NCI-H510A (cell line): ENCODE data around the gene ZBTB7C.
A peak's percentile ranks its signal among the peaks of the same experiment; 100 is the strongest.

Experiments
- DNase-seq: peaks from one replicate; lab custom pipeline; 2025; lab: John Stamatoyannopoulos, UW

ZBTB7C gene

DNA sequence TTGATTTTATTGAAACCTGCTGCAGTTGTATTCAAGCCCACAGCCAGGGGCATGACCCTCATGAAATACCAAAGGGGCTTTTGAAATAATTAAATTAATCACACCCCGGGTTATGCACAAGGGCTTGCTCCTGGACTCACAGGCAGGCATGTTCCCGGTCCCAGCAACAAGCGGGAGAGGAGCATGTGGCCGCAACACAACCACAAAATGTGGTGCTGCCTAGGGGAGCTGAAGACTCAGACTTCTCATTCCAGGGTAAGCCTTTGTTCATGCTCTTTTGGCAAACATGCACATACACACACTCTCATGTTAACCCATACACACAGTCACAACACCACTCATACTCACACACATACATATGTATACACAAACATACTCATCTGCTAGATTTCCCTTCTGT, 245.1 kb downstream of the ZBTB7C start:
- DNase-seq: no peak

GRCh38 chr18:48163738-48164115, 245.5 kb downstream of the ZBTB7C start:
- no peak for DNase-seq

DNA sequence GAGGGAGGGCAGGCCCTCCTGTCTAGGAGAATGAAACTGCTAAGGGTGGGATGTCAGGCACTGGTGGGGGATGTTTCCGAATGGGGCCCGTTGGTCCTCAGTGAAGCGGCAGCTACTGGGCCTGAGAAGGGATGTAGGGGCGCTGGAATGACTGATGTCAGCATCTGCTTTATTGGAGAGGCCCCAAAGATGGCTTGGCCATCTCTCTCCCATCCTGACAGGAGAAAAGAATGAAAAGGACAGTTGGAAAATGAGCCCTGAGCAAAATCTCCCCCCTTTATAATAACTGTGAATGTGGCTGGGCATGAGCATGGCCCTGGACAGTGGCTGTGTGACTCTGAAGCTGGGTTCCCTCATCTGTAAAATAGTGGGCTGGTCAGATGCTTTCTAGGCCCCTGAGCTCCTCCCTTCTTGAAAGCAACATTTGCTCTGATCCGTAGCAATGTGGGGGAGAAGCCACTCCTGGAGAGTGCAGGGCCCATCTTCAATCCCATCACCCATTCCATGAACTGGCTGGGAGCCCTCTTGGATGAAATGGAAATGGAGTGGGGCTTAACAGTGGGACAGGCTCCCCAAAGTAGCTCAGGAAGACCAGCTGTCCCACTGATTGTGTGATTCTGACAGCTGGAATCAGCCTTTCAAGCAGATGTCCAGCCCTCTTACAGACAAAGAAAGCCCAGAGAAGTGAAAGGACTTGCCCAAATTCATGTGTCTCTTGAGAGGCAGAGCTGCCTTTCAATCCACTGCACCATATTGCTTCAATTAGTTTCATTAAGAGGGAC, 246.0 kb downstream of the ZBTB7C start:
- DNase-seq: no peak

GRCh38 chr18:48161911-48162698, 247.1 kb downstream of the ZBTB7C start:
- peak; percentile 47 for DNase-seq

DNA sequence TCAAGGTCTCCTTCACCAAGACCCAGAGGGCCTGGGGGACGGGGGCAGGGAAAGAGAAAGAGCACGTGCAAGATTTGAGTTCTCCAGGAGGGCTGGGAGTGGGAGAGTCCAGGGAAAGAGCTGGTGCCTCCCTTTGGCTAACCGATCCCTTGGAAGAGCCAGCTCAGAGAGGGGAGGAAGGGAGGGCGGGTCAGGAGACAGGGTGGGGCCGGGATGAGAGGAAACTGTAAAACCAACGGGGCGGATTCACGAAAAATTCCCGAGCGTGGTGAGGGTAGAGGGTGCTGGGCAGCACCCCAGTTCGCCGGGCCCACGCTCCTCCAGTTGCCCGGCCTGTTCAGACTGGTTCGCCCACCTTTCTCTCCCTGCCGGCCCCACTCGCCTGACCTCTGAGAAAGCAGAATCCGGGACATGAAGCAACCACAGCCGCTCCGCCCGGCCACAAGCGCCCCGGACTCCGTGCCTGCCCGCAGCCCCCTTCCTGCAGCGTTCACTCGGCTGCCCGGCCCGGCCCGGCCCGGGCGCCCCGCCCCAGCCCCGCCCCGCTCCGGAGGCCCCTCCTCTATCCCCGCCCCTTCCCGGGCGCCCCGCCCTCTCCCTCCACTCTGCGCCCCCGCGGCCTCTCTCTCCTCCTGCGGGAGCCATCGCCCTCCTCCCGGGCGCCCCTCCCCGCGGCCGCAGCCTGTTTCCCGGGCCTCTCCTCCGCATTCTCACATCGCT, 247.8 kb downstream of the ZBTB7C start:
- DNase-seq: peak; percentile 68

GRCh38 chr18:48160622-48161021, 248.6 kb downstream of the ZBTB7C start:
- DNase-seq: no peak

DNA sequence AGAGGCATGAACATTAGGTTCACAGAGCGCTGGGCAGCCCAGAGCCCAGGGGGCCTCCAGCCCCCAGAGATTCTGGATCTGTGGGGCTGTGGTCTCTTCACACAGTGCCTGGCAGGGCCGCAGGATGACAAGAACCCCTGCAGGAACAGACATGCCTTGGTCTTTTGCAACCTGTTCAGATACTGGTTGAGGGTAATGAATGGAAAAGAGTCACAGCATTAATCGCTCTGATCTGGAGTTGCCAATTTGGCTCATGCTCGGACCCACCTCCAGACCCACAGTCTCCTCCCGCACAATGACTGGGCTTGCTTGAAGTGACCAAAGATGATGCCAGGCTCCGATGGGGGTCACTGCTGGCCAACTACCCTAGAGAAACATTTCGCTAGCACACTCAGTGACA, 249.4 kb downstream of the ZBTB7C start:
- DNase-seq: no peak

- DNase-seq: no peak
Measured at GRCh38 chr18:48158721-48159120, 250.5 kb downstream of the ZBTB7C start.

DNA sequence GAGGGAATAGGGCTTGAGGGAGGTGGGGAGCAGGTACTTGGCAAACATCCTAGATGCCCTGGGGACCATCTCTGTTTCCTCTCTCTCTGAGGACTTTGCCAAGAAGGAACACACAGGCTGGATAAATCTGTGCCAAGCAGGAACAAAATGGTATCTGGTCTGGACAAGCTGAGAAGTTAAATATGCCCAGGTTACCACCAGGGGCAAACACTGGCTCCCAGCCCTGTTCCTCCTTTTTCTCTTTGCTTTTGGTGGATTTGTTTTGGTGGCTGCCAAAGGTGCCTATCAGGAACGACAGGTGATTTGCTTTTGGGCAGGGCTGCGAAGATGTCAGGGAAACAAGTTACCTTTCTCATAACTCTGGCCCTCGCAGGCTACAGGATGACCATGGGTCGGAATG, 251.2 kb downstream of the ZBTB7C start:
- DNase-seq: no peak

- DNase-seq: no peak
Measured at GRCh38 chr18:48155856-48156255, 253.3 kb downstream of the ZBTB7C start.

- DNase-seq: no peak
Measured at GRCh38 chr18:48154828-48155227, 254.4 kb downstream of the ZBTB7C start.

GRCh38 chr18:48153613-48154481, 255.3 kb downstream of the ZBTB7C start:
- no peak for DNase-seq

DNA sequence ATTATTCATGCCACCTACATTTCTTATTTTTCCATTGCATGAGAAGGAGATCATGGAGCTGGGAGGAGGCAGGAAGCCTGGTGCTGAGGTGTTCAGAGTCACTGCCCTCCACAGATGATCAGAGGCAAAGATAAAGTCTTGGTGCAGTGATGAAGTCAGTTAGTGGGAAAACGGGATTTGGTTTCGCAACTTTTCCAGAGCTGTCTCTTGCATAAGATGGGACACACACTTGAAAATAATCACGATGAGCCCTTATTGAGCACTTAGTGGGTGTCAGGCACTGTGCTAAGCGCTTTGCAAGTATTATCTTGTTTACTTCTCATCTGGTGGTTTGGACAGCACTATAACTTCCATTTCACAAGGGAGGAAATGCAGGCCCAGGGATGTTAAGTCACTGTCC, 256.6 kb downstream of the ZBTB7C start:
- no peak for DNase-seq

DNA sequence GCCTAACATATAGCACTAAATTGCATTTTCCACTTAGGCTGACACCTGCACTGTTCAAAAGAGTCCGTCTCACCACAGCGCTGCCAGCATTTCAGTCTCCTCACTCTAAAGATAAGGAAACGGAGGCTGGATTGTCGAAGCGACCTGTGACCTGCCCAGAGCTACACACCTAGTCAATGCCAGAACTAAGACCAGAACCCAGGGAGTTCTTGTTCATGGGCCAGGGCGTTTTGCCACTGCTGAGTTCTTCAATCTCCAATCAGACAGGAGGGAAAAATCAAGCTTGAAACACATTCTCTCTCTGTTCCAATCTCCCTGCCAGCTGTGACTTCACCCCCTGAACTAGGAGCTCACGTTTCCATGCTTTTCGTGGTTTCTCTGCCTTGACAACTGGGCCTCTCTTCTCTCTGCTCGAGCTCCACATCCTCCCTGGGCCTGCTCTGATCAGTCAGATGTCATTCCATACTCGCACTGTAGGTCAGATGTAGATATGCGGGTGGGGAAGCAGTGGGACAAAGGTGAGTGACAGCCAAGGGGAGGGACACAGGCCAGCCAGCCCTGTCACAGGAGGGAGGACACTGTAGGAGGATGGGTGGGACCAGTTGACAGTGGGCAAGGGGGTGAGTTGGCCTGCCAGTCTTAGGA, 257.6 kb downstream of the ZBTB7C start:
- no peak for DNase-seq

GRCh38 chr18:48149020-48149685, 260.0 kb downstream of the ZBTB7C start:
- DNase-seq: no peak

DNA sequence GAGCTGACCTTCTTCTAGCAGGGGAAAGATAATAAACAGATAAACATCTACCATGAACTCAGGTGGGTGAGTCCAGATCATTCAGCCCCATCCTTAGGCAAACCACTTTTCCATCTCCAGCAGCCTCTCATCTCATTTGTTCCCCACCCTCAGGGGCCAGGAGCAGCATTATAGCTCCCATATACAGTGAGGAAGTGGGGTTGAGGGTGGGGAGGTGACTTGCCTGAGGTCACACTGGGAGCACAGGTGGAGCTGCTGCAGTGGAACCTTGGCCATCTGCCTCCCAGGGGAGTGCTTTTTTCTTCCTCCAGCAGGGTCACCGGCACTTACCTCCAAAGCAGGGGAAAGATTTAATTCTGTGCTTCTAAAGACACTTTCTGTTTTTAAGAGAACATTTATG, 266.2 kb downstream of the ZBTB7C start:
- no peak for DNase-seq

GRCh38 chr18:48142353-48142752, 266.8 kb downstream of the ZBTB7C start:
- no peak for DNase-seq

GRCh38 chr18:48140731-48141130, 268.5 kb downstream of the ZBTB7C start:
- no peak for DNase-seq

DNA sequence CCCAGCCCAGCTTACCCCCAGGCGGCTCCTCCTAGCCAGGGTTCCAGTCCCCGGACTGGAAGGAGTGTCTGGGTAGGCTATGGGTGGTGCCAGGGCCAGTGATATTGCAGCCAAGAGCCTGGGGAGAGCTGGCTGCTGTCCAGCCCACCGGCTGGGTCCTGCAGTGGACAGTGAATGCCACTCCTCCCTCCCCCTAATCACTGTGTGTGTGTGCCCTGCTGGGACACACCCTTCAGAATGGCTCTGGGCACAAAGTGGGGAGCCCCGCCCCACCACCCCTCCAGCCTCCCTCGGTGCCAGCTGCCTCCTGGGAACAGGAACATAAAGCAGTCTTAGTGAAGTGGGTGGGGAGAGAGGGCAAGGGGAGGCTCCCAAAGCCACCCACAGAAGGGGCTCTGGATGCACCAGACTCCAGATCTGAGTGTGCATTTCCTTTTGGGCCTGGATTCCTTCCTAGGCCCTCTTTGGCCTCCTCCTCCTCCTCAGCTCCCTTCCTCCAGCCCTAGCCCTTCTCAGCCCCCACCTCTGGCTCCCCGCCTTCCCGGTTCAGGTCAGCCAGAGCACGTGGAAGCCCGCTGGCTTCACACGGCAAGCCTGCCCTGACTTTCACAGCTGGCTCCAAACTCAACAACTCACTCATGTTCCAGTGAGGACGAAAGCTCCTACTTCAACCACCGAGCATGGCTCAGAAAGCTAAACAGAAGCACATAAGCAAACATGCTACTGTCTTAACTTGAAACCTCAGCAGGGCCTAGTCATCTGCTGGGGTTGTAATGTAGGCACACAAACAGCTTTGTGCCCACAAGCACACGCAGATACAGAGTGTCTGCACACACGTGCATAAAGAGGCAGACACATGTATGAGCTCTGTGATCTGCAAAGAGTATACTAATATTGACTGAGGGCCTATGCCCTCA, 269.5 kb downstream of the ZBTB7C start:
- peak; percentile 48 for DNase-seq
